PC-9 (cell line): Measurements from ENCODE around the gene SGPL1. TPM values are rescaled to one million over a fixed set of nuclear protein-coding genes. Genes with fewer than 3 reads are reported as not detected.
"Not testable (repeated sequence)": the region's sequence is repeated elsewhere in the genome, so short reads cannot be mapped to it uniquely, and the experiment has no call there.

Experiments used
- BruUV-seq: library from RNA; stranded (reverse); fragments of 400-500 nt; replicated peaks from 2 replicates; lab custom pipeline; 2021; lab: Mats Ljungman, UMichigan
- CTCF ChIA-PET: fragments of 300-600 bp; sonication (Branson Sonifier 250); formaldehyde crosslinking; loops from one replicate; lab custom pipeline; 2022; ENCODE audit warnings: antibody characterized with exemption; lab: Charles Lee
- POLR2A ChIA-PET: fragments of 300-600 bp; sonication (Branson Sonifier 250); formaldehyde crosslinking; loops from one replicate; lab custom pipeline; 2022; ENCODE audit warnings: antibody characterized with exemption; ENCODE audit not compliant: unreplicated experiment; lab: Charles Lee
- DNase-seq, 2 experiments: peaks; one replicate each; pipeline versions ENCODE4 v3.0.0 to v3.0.0-alpha.2; 2015 to 2022; ENCODE audit warnings: mixed read lengths in 1 of 2
- H2AFZ ChIP-seq: fragments of 200-600 bp; sonication (generic); 2 replicates; pipeline ENCODE4 v1.8.1; 2017; ENCODE audit warnings: antibody characterized with exemption
- H3F3A ChIP-seq: fragments of 200-600 bp; sonication (generic); 2 replicates; pipeline ENCODE4 v1.8.1; 2017; ENCODE audit warnings: antibody characterized with exemption, mild to moderate bottlenecking, low read depth; ENCODE audit not compliant: insufficient read depth
- H3K27ac ChIP-seq: fragments of 200-600 bp; sonication (generic); 2 replicates; pipeline ENCODE4 v1.6.1; 2016; ENCODE audit warnings: mixed run types
- H3K27me3 ChIP-seq: fragments of 200-600 bp; sonication (generic); 2 replicates; pipeline ENCODE4 v1.6.1; 2016; ENCODE audit warnings: low read depth, mixed run types; ENCODE audit not compliant: insufficient read depth
- H3K36me3 ChIP-seq: fragments of 200-600 bp; sonication (generic); 2 replicates; pipeline ENCODE4 v1.6.1; 2016; ENCODE audit warnings: low read depth, mixed run types
- H3K4me1 ChIP-seq: fragments of 200-600 bp; sonication (generic); replicated peaks from 2 replicates; pipeline ENCODE4 v1.6.1; 2016; ENCODE audit warnings: mixed run types; ENCODE audit not compliant: insufficient read depth
- H3K4me2 ChIP-seq: fragments of 200-600 bp; sonication (generic); 2 replicates; pipeline ENCODE4 v1.6.1; 2017; ENCODE audit warnings: mixed run types
- H3K4me3 ChIP-seq: fragments of 200-600 bp; sonication (generic); 2 replicates; pipeline ENCODE4 v1.6.1; 2016; ENCODE audit warnings: mixed run types
- H3K79me2 ChIP-seq: fragments of 200-600 bp; sonication (generic); 2 replicates; pipeline ENCODE4 v1.6.1; 2017; ENCODE audit warnings: low read depth, mixed run types
- H3K9me2 ChIP-seq: fragments of 200-600 bp; sonication (generic); 2 replicates; pipeline ENCODE4 v1.8.1; 2017; ENCODE audit warnings: mild to moderate bottlenecking; ENCODE audit not compliant: insufficient read depth
- H3K9me3 ChIP-seq: fragments of 200-600 bp; sonication (generic); 2 replicates; pipeline ENCODE4 v1.8.1; 2016; ENCODE audit warnings: low read depth; ENCODE audit not compliant: insufficient read depth
- H4K20me1 ChIP-seq: fragments of 200-600 bp; sonication (generic); 2 replicates; pipeline ENCODE4 v1.8.1; 2017; ENCODE audit not compliant: insufficient read depth
- EZH2 ChIP-seq: fragments of 200-600 bp; sonication (generic); IDR thresholded peaks from 2 replicates; pipeline ENCODE4 v1.8.0; 2017; ENCODE audit warnings: antibody characterized with exemption, low read depth
- intact Hi-C: fragments of 100-400 bp; cut with micrococcal nuclease; formaldehyde crosslinking; loops from one replicate; pipeline ENCODE4 v1.10.0; 2022; ENCODE audit not compliant: unreplicated experiment
- total RNA-seq: library from RNA; stranded (reverse); gene quantifications from 2 replicates; pipeline ENCODE4 v1.2.3, GENCODE V29; 2021
- TF ChIP-seq, protein P1 (sequence below): fragments of 200-600 bp; sonication (generic); conservative IDR thresholded peaks from 2 replicates; pipeline ENCODE4 v1.6.1; 2017; ENCODE audit warnings: mixed run types, antibody characterized with exemption, mild to moderate bottlenecking, moderate library complexity

SGPL1 gene
- total RNA-seq, 1 experiment from 2014 or later = 96.9 TPM

DNA sequence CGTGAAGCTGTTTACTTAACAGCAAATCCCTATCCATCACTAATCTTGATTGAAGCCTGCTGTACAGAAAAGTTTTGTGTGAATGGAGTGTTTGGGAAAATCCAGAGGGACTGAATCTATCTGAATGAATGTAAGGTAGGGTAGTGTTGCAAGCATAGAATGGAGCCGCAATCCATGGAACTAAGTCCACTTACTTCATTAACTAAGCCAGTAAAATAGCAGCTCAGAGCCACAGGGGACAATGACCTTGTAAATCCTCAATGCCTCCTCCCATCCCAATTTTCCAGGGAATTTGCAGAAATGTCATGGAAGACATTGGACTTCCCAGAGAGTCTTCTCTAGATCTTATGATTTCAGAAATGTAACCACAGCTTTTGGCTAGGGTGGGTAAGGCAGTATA lies 45.7 kb upstream of the SGPL1 start:
- Histone ChIP-seq H3K4me2 (no peak overlapping the region), H3K9me2 (no peaks in the 10 kb centered on the region), H3K9me3 (peaks cover 12% of the 10 kb centered on the region; the same call in 1 of the 2 replicates), H3F3A (no peaks in the 10 kb centered on the region), H2AFZ (no peak overlapping the region), H3K27me3 (no peaks in the 10 kb centered on the region), H3K36me3 (no peaks in the 10 kb centered on the region), H3K79me2 (no peaks in the 10 kb centered on the region), H4K20me1 (no peaks in the 10 kb centered on the region), H3K4me1 (no peaks in the 10 kb centered on the region), H3K4me3 (no peak overlapping the region), H3K27ac (no peak overlapping the region)
- intact Hi-C loops = no loop called here
- POLR2A ChIA-PET = no interaction called here
- CTCF ChIA-PET = no interaction called here
- no peak for DNase-seq
- no peak for TF ChIP-seq EZH2
- TF ChIP-seq, protein P1, sequence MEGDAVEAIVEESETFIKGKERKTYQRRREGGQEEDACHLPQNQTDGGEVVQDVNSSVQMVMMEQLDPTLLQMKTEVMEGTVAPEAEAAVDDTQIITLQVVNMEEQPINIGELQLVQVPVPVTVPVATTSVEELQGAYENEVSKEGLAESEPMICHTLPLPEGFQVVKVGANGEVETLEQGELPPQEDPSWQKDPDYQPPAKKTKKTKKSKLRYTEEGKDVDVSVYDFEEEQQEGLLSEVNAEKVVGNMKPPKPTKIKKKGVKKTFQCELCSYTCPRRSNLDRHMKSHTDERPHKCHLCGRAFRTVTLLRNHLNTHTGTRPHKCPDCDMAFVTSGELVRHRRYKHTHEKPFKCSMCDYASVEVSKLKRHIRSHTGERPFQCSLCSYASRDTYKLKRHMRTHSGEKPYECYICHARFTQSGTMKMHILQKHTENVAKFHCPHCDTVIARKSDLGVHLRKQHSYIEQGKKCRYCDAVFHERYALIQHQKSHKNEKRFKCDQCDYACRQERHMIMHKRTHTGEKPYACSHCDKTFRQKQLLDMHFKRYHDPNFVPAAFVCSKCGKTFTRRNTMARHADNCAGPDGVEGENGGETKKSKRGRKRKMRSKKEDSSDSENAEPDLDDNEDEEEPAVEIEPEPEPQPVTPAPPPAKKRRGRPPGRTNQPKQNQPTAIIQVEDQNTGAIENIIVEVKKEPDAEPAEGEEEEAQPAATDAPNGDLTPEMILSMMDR = no peak
- no TSS peak for BruUV-seq

DNA sequence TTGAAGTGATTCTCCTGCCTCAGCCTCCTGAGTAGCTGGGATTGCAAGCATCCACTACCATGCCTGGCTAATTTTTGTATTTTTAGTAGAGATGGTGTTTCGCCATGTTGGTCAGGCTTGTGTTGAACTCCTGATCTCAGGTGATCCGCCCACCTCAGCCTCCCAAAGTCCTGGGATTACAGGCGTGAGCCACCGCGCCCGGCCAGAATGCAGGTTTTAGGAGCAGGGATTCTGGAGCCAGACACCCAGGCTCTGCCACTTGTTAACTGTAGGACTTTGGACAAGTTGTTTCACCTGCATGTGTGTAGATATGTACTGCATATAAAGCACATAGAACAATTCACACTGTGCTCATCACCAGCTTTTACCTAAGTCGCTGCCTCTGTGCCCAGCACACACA lies 45.2 kb upstream of the SGPL1 start:
- H4K20me1 ChIP-seq, H3K27me3 ChIP-seq, H3K9me2 ChIP-seq, POLR2A ChIA-PET, H3K4me2 ChIP-seq, H3K4me3 ChIP-seq, H3K27ac ChIP-seq, H3K36me3 ChIP-seq, CTCF ChIA-PET, H3K4me1 ChIP-seq, H3K79me2 ChIP-seq, DNase-seq, H3F3A ChIP-seq, H2AFZ ChIP-seq, BruUV-seq, intact Hi-C loops: not testable (repeated sequence)
- H3K9me3 ChIP-seq = peaks cover 11% of the 10 kb centered on the region; the same call in 1 of the 2 replicates

DNA sequence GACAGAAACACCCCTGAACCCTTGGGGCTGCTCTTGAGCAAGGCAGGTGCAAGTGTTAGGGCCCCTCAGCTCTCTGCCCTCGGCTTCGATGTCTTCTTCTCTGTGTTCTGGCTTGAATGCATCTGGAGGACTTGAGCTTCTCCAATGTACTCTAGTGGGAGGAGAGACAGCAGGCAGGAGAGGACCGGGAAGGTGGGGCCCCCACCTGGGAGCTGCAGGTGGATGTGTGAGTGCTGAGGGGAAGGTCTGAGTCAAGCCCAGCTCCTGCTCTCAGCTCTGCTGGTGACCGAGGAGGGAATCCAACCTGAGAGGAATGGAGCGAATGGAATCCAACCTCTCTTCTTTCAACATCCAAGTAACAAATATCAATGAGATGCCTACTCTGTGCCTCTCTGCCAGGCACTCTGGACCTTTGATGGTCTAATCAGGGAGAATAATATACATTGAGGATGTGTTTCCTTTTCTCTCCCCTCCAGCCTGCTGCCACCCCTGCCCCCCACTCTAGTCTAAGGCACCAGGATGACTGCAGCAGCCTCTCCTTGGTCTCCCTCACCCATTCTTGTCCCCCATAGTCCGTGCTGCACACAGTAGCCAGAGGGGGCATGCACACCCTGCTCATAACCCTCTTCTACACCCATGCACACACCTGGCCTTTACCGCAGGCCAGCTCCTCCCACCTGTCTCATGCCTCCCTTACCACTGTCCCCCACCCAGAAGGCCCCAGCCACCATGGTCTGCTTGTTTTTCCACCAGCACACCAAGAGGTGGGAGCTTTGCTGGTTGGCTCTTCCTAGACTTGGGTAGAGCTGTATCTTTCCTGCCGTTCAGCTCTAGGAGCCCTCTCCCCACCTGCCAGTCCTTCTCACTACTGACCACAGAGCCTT lies 44.2 kb upstream of the SGPL1 start:
- no peak overlapping the region for H2AFZ ChIP-seq
- no peak overlapping the region for H3K4me3 ChIP-seq
- peaks cover under 1% of the 10 kb centered on the region; the same call in 1 of the 2 replicates for H3K9me3 ChIP-seq
- no peak overlapping the region for H3K27ac ChIP-seq
- POLR2A ChIA-PET = no interaction called here
- no peak overlapping the region for H3K4me2 ChIP-seq
- no peaks in the 10 kb centered on the region for H3F3A ChIP-seq
- no peaks in the 10 kb centered on the region for H3K79me2 ChIP-seq
- intact Hi-C loops = no loop called here
- TF ChIP-seq EZH2 = no peak
- TF ChIP-seq, protein P1 = no peak
- no peaks in the 10 kb centered on the region for H4K20me1 ChIP-seq
- H3K4me1 ChIP-seq = no peaks in the 10 kb centered on the region
- no peaks in the 10 kb centered on the region for H3K9me2 ChIP-seq
- CTCF ChIA-PET = no interaction called here
- DNase-seq = no peak
- no peaks in the 10 kb centered on the region for H3K36me3 ChIP-seq
- no peaks in the 10 kb centered on the region for H3K27me3 ChIP-seq
- BruUV-seq = no TSS peak
